HG03025 (cell line): ENCODE measurements around the gene STOM.

ENCODE experiments used
- ATAC-seq: cut with Tn5 transposase; IDR thresholded peaks from one replicate; pipeline ENCODE4 v1.9.1; 2021; ENCODE audit warnings: mild to moderate bottlenecking, moderate library complexity; ENCODE audit not compliant: unreplicated experiment, low FRiP score

STOM gene

GRCh38 chr9:121372239-121373010, 2.4 kb upstream of the STOM start:
- no peak for ATAC-seq

GRCh38 chr9:121371495-121372061, 1.5 kb upstream of the STOM start:
- ATAC-seq: no peak

DNA sequence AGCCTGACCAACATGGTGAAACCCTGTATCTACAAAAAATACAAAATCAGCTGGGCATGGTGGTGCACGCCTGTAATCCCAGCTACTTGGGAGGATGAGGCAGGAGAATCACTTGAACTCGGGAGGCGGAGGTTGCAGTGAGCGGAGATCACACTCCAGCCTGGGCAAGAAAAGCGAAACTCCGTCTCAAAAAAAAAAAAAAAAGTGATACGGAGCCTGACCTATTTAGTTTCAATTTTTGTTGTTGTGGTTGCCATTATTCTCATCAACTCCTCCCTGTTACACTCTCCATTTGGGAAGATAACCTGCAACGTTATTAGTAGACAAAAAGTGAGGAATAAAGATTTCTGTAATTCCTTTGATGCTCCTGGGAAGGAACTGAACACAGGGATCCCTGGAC, 1.3 kb downstream of the STOM start:
- no peak for ATAC-seq

- ATAC-seq: no peak
Observed at GRCh38 chr9:121368138-121368522, 1.9 kb downstream of the STOM start.

DNA sequence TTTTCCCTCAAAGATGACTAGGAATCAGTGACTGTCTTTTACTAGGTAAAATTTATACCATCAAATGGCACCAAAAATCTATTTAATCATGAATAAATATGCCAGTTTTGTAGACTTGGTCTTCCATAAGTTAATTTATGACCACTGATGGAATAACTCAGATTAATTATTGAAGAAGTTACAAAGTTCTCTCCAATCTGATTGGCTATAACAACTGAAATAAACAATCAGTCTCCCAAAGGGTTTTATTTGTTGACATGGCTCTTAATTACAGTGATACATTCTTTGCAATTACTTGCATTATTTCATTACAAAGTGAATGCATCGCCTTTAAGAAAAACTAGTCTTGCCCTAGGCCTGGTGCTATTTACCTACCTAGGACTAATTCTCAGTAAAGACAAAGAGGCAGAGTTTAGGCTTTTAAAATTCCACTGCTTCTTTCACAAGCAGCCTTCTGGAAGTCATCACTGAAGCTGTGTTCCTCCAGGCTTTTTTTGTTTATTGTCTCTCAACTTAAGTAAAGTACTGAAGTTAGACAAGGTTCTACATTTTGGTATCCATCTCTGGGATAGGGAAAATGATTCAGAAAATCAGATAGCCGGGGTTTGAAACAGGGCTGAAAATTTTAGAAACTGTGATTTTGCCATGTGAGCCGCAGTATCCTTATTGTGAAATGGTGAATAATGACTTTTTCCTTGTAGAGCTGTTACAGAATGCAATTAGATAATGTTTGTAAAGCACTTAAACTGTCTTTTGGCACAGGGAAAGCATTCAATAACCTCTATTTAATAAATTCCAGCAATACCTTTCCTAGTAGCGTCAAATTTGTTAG, 2.5 kb downstream of the STOM start:
- ATAC-seq: no peak

DNA sequence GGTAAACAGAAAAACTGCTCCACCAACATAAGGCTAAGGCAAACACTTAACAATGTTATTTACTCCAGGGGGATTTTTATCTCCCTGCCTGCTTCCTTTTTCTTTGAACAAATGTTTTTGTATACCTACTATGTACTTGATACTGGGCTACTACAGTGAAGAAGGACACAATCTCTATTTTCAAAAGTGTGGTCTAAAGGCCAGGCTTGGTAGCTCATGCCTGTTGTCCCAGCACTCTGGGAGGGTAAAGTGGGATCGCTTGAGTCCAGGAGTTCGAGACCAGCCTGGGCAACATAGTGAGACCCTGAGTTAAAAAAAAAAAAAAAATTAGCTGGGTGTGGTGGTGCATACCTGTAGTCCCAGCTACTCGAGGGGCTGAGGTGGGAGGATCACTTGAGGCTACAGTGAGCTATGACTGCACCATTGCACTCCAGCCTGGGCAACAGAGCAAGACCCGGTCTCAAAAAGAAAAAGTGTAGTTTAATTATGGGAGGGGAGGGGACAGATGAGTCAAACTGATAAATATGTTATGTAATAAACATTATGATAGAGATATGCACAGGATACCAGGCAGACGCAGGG, 3.3 kb downstream of the STOM start:
- ATAC-seq: no peak

DNA sequence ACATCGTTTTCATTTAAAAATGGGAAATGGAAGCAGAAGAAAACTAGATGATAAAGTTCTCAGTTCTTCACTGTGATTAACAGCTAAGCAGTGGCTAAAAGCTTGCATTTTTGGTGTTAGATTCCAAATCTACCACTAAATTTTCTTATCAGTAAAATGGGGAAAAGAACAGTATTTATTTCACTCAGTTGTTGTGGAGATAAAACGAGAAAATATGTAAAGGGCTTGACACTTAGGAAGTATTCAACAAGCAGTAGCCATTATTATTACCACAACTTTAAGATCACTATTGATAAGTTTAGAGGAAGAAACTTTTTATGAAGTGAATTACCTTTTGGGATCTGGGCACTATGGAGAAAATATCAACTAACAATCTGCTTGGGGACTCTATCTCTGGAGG, 4.5 kb downstream of the STOM start:
- no peak for ATAC-seq

GRCh38 chr9:121364886-121365285, 5.2 kb downstream of the STOM start:
- no peak for ATAC-seq

DNA sequence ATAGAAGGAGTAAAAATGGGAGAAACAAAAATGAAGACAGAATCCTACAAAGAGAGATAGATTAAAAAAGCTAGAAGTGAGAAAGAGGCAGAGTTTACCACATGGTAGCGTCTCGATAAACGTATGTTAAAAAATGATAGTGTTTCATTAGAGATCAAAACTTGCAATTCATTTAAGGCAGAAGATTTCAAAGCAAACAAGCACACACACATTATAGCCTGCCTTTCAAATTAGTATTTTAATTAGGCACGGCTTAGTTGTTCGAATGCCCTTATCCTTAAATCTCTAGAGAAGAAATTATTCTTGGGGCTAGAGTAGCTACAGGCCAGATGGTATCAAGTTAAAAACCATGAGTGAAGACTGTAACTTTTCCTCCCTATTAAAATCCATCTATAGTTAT, 6.0 kb downstream of the STOM start:
- no peak for ATAC-seq

DNA sequence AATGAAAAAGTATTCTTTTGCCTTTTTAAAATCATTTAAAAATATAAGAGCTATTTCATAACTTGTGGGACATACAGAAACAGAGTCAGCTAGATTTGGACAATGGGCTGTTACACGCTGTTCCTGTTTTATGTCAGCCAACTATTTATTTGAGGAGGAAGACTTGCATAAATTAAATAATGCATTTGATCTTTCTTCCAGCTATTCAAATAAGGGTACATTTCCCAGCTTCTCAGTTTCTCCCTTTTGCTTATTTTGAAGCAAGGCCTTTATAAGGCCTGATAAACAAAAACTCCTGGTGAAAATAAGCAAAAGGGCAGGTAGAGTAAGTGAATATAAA, 6.5 kb downstream of the STOM start:
- no peak for ATAC-seq

- ATAC-seq: no peak
Observed at GRCh38 chr9:121362813-121363621, 7.0 kb downstream of the STOM start.

- no peak for ATAC-seq
Observed at GRCh38 chr9:121360601-121361374, 9.3 kb downstream of the STOM start.

GRCh38 chr9:121359351-121360294, 10.4 kb downstream of the STOM start:
- ATAC-seq: no peak

DNA sequence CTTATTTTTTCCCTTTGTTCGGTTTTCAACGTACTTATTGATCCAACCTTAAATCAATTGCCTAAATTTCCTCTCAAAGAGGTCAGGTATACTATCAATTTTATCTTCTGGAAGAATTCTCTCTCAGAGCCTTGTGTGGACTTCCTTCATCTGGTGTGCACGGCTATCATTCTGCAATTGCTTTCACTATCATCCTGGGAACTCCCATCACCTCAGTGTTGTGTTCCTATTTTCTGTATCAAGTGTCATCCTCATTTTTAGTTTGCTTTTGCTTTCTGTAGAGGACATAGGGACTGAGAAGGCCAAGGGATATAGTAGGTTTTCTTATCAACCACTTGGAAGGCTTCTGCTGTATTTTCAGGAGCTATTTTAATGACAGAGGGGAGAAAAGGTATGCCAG, 11.3 kb downstream of the STOM start:
- no peak for ATAC-seq

DNA sequence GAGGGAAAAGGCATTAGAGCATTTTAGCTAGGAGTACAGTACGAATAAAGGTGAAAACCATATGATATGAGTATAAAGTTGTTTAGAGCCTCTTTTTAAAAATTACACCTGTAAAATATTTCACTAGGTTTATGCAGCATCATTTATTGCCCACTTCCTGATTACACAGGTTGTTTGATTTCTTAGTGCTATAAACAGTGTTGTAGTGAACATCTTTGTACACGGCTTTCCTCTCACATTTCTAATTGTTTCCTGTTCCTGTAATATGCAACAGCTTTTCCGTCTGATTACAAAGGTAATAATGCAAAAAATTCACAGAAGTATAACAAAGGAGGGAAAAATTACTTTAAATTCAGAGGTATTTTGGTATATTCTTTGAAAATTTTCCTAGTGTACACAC, 13.0 kb downstream of the STOM start:
- no peak for ATAC-seq

- ATAC-seq: no peak
Observed at GRCh38 chr9:121354762-121355161, 15.3 kb downstream of the STOM start.

- no peak for ATAC-seq
Observed at GRCh38 chr9:121354141-121354540, 15.9 kb downstream of the STOM start.

GRCh38 chr9:121353241-121354061, 16.6 kb downstream of the STOM start:
- ATAC-seq: no peak
